AG09309 (cell line): ENCODE measurements around the gene HNRNPF.

Experiments
- DNase-seq: peaks from one replicate; pipeline ENCODE4 v3.0.0-alpha.2; 2010; ENCODE audit warnings: low read depth
- H3K4me3 ChIP-seq: 2 replicates; pipeline ENCODE4 v1.5.1; 2011; ENCODE audit warnings: mild to moderate bottlenecking, low read depth, low read length, moderate library complexity; ENCODE audit not compliant: control insufficient read depth
- CTCF ChIP-seq: IDR thresholded peaks from 2 replicates; pipeline ENCODE4 v1.5.1; 2011; ENCODE audit warnings: mild to moderate bottlenecking, low read depth, low read length, inconsistent platforms; ENCODE audit not compliant: insufficient read depth, control insufficient read depth; ENCODE audit errors: missing control alignments

Gene HNRNPF

GRCh38 chr10:43376828-43377423 lies 32.1 kb downstream of the HNRNPF start:
- H3K4me3 ChIP-seq, result no peak overlapping the region
- no peak for DNase-seq
- TF ChIP-seq CTCF, result no peak

GRCh38 chr10:43376046-43376635 lies 32.8 kb downstream of the HNRNPF start:
- H3K4me3 ChIP-seq, result no peak overlapping the region
- DNase-seq, result no peak
- no peak for TF ChIP-seq CTCF

DNA sequence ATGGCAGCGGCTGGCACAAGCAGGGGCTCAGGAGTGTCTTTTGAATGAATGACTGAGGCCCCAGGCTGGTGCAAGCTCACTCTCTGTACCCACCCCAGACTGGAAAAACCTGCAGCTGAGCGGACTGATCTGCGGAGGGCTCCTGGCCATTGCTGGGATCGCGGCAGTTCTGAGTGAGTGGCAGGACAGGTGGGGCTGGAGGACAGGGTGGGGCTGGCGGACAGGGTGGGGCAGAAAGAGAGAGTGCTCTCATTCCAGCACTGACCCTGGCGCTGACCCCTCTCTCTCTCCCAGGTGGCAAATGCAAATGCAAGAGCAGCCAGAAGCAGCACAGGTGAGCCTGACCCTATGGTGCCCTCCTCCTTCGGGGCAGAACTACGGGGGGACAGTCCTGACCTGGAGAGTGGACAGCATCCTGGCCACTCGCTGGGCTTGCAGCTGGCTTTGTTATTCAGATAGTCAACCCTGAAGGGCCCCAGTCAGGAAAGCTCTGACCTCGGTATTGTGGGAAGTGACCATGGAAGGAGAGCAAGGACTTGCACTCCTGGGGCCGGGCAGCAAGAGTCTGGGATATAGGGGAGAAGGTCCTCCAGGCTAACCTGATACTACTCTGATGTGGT lies 33.5 kb downstream of the HNRNPF start:
- TF ChIP-seq CTCF, result no peak
- no peak for DNase-seq
- no peak overlapping the region for H3K4me3 ChIP-seq

GRCh38 chr10:43374194-43374593 lies 34.8 kb downstream of the HNRNPF start:
- DNase-seq, result no peak
- TF ChIP-seq CTCF, result no peak

DNA sequence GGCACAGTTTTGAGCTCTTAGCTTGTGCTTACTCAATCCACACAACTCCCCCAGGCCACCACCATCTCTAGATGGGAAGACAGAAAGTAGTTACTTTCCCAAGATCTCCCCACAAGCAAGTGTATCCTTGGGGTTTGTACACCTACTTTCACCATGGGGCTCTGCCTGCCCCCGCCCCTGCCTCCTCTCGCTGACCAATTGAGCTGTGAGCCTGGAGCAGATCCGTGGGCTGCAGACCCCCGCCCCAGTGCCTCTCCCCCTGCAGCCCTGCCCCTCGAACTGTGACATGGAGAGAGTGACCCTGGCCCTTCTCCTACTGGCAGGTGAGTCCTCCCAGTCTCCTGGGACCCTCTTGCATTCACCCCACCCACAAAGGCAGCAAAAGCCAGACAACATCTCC lies 35.5 kb downstream of the HNRNPF start:
- DNase-seq, result no peak
- TF ChIP-seq CTCF, result no peak
- H3K4me3 ChIP-seq, result no peak overlapping the region

More at GRCh38 chr10:43374194-43374593, 34.8 kb downstream of the HNRNPF start:
- no peak overlapping the region for H3K4me3 ChIP-seq

DNA sequence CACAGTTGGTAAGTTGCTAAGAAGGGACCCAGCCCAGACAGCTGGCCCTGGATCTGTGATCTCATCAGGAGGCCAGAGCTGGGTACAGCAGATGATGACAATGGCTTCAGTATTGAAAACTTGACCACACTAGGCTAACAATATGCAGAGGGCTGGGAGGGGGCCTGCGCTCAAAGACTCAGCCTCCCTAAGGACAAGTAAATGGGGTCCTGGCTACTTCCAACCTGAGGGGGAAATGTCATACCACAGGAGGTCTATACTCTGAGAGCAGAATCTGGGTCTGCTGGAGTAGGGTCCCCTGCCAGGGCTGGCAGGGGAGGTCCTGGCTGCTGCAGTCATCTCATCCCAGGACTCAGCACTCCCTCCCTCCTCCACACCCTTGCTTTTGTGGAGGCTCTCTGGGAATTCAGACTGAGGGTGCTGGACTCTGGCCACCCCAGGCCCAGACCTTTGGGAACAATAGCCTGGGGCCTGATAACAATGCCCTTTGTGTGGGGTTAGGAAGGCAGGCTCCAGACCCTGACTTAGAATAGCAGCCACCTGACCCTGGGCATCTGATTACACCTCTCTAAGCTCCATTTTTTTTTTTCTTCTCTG lies 36.1 kb downstream of the HNRNPF start:
- H3K4me3 ChIP-seq, result no peak overlapping the region
- TF ChIP-seq CTCF, result no peak
- no peak for DNase-seq
